Mesangial cell (primary cell): ENCODE measurements around the gene BLZF1. TPM values are rescaled to one million over a fixed set of nuclear protein-coding genes. Genes with fewer than 3 reads are reported as not detected.

Experiments used
- total RNA-seq: library from RNA; depleted of rRNA; stranded (reverse); fragments of >200 nt; gene quantifications from 2 replicates; pipeline ENCODE4 v1.2.3, GENCODE V29; 2015

BLZF1 gene, protein sequence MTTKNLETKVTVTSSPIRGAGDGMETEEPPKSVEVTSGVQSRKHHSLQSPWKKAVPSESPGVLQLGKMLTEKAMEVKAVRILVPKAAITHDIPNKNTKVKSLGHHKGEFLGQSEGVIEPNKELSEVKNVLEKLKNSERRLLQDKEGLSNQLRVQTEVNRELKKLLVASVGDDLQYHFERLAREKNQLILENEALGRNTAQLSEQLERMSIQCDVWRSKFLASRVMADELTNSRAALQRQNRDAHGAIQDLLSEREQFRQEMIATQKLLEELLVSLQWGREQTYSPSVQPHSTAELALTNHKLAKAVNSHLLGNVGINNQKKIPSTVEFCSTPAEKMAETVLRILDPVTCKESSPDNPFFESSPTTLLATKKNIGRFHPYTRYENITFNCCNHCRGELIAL
- 10.4 and 12.0 TPM in 2 replicates for total RNA-seq

DNA sequence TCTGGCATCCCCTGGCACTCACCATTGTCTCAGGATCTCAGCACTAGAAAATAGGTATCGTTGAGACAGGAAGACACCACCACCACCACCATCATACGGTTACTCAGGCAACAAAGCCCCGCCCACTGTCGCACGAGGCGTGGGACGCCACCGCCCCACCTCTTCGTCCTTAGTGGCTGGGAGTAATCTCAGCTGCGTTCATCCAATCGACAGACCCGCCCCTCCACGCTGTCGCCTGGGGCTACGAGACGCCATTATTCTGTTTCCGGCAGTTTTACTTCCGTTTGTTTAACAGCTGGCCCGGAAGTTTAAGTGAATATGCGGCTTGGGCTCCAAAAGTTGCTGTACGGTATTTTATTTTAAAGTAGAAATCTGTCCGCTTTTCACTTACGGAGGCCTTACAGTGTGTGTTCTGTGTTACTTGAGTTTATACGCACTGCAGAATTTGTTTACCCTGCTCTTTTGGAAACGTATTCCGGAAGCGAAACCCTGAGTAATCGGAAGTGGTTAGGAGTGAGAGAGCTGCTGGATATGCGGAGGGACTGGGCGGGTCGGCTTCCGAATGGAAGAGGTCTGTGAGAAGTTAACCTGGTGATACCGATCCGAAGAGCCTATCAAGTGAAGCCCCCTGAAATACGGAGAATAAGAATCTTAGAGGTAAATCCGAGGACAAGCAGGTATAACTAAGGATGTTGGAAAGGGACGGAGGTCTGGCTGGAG, at the start of gene BLZF1, which contains the start of gene NME7:
BLZF1 (plus strand) TSS at position 510 of the 720 bp plus-strand sequence. CDS start 1,328 bp downstream, outside the sequence.
NME7 (minus strand) TSS at position 112 of the 720 bp plus-strand sequence; CDS start at position 25, 87 bp downstream.

DNA sequence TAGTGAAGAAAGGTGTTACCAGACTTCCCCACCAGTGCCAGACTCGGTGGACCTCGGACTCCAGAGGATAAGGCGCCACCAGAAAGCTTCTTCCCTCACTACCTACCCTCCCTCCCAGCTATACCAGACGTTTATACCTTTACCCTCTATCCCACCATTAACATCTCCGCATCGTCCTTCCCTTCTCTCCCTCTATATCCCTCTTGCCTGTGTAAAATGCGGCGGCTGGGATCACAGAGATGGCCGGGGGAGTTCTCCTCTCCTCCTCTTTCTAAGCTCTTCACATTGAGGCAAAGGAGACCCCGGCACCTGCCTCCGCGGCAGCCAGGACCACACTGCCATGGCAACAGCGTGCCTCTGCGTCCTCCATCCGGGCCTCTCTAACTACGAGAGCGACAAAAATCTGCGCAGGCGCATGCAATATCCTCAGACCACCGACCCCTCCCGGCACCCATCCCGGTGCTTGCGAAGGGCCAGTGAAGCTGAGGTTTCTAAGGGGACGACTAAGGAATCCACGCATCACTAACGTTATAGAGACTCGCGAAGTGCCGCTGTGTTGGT, 59.2 kb downstream of the BLZF1 start, which contains the start of gene CCDC181:
CCDC181 (minus strand) TSS at position 394 of the 561 bp plus-strand sequence. CDS start 2,547 bp downstream, outside the sequence.

Other genes with a start within 250 kb of the BLZF1 start
- 13.1 and 19.6 TPM in 2 replicates for gene NME7, start 398 bp upstream of the BLZF1 start, total RNA-seq
- gene CCDC181, start 59.3 kb downstream of the BLZF1 start, total RNA-seq = 0.38 and 0.65 TPM in 2 replicates
- 8.0 and 9.8 TPM in 2 replicates for gene SLC19A2, start 117.7 kb downstream of the BLZF1 start, total RNA-seq
- gene F5, start 218.3 kb downstream of the BLZF1 start, total RNA-seq = not detected in 2 replicates